Endothelial cell of umbilical vein (primary cell): ENCODE measurements around the gene NELFA. TPM values are rescaled to one million over a fixed set of nuclear protein-coding genes. Genes with fewer than 3 reads are reported as not detected.

ENCODE experiments used
- BruUV-seq: library from RNA; stranded (reverse); fragments of 400-500 nt; replicated peaks from 2 replicates; lab custom pipeline; 2021; lab: Mats Ljungman, UMichigan
- CTCF ChIA-PET: fragments of 300-600, 350-600 bp; sonication (Branson Sonifier 250); formaldehyde crosslinking; loops from one replicate; lab custom pipeline; 2021; ENCODE audit warnings: antibody characterized with exemption, inconsistent platforms; lab: Charles Lee
- POLR2A ChIA-PET: fragments of 300-600, 350-600 bp; sonication (Branson Sonifier 250); formaldehyde crosslinking; loops from one replicate; lab custom pipeline; 2021; ENCODE audit warnings: antibody characterized with exemption, inconsistent platforms; lab: Charles Lee
- DNase-seq: peaks from one replicate; pipeline ENCODE4 v3.0.0-alpha.2; 2011; ENCODE audit warnings: low read depth, low spot score
- FAIRE-seq: peaks from 2 replicates; lab custom pipeline; 2011; peaks lifted over from hg19 to GRCh38; lab: Jason Lieb, UNC
- H2AFZ ChIP-seq: 2 replicates; pipeline ENCODE4 v1.6.0; 2012; ENCODE audit warnings: low read depth, low read length, control low read depth, inconsistent platforms
- H3K27ac ChIP-seq: 2 replicates; pipeline ENCODE4 v1.5.1; 2011; ENCODE audit warnings: low read depth, mild to moderate bottlenecking, control low read depth, low read length, moderate library complexity; ENCODE audit not compliant: insufficient read depth
- H3K27me3 ChIP-seq, 2 experiments: 2 replicates each; pipeline versions ENCODE4 v1.6.0 to v1.6.1; 2011; ENCODE audit warnings: low read length in 2 of 2, mixed read lengths in 1 of 2; ENCODE audit not compliant: control insufficient read depth in 2 of 2, insufficient read depth in 2 of 2
- H3K36me3 ChIP-seq, 2 experiments: 2 replicates in 1 of 2; 3 replicates in 1 of 2; pipeline ENCODE4 v1.5.1; 2011; ENCODE audit warnings: low read length in 2 of 2, mild to moderate bottlenecking in 1 of 2, moderate library complexity in 1 of 2; ENCODE audit not compliant: control insufficient read depth in 2 of 2, insufficient read depth in 2 of 2; ENCODE audit errors: extremely low read depth in 1 of 2
- H3K4me1 ChIP-seq: 3 replicates; pipeline ENCODE4 v1.5.1; 2011; ENCODE audit warnings: mild to moderate bottlenecking, low read length; ENCODE audit not compliant: control insufficient read depth, insufficient read depth; ENCODE audit errors: extremely low read depth
- H3K4me2 ChIP-seq: 2 replicates; pipeline ENCODE4 v1.6.1; 2011; ENCODE audit warnings: low read length, control low read depth, mixed read lengths; ENCODE audit not compliant: insufficient read depth
- H3K4me3 ChIP-seq, 3 experiments: fragments of 200-600 bp in 1 of 3; sonication (generic), shearing (Covaris generic) in 1 of 3; replicated peaks in 1 of 3; 2 replicates each; pipeline ENCODE4 v1.5.1; 2011 to 2016; ENCODE audit warnings: control low read depth in 3 of 3, low read length in 3 of 3, mild to moderate bottlenecking in 2 of 3, inconsistent platforms in 1 of 3, low read depth in 1 of 3, moderate library complexity in 1 of 3; ENCODE audit not compliant: insufficient read depth in 1 of 3
- H3K79me2 ChIP-seq: 2 replicates; pipeline ENCODE4 v1.6.0; 2012; ENCODE audit warnings: low read length, inconsistent platforms; ENCODE audit not compliant: control insufficient read depth, insufficient read depth
- H3K9ac ChIP-seq: replicated peaks from 2 replicates; pipeline ENCODE3; 2011; ENCODE audit warnings: low read length, control low read depth; ENCODE audit not compliant: insufficient read depth; ENCODE audit errors: extremely low read depth
- H3K9me1 ChIP-seq: replicated peaks from 3 replicates; pipeline ENCODE4 v1.6.0; 2011; ENCODE audit warnings: mild to moderate bottlenecking, low read length; ENCODE audit not compliant: control insufficient read depth, insufficient read depth; ENCODE audit errors: extremely low read depth
- H3K9me3 ChIP-seq: replicated peaks from 2 replicates; pipeline ENCODE4 v1.5.1; 2012; ENCODE audit warnings: low read length, inconsistent platforms; ENCODE audit not compliant: control insufficient read depth, insufficient read depth
- H4K20me1 ChIP-seq: replicated peaks from 2 replicates; pipeline ENCODE3; 2011; ENCODE audit warnings: mild to moderate bottlenecking, low read length; ENCODE audit not compliant: control insufficient read depth, insufficient read depth; ENCODE audit errors: extremely low read depth
- CTCF ChIP-seq, 2 donors: IDR thresholded peaks; 1 replicate in 1 of 2; 2 replicates in 1 of 2; pipeline ENCODE4 v1.5.1; 2011; ENCODE audit warnings: low read length in 2 of 2, mild to moderate bottlenecking in 2 of 2, moderate library complexity in 2 of 2, control low read depth in 1 of 2, inconsistent platforms in 1 of 2, low read depth in 1 of 2; ENCODE audit not compliant: insufficient read depth in 1 of 2; ENCODE audit errors: extremely low read depth in 1 of 2
- EZH2 ChIP-seq: IDR thresholded peaks from 2 replicates; pipeline ENCODE4 v1.6.1; 2012; ENCODE audit warnings: borderline replicate concordance, low read depth, mild to moderate bottlenecking, moderate library complexity, low read length, inconsistent platforms; ENCODE audit not compliant: severe bottlenecking
- FOS ChIP-seq: IDR thresholded peaks from 2 replicates; pipeline ENCODE4 v1.6.1; 2011; ENCODE audit warnings: mild to moderate bottlenecking, low read length, moderate library complexity, borderline replicate concordance; ENCODE audit not compliant: insufficient read depth
- GATA2 ChIP-seq: IDR thresholded peaks from 2 replicates; pipeline ENCODE4 v1.7.0; 2011; ENCODE audit warnings: low read depth, mild to moderate bottlenecking, moderate library complexity, mixed read lengths, low read length; ENCODE audit not compliant: insufficient read length, insufficient read depth
- JUN ChIP-seq: IDR thresholded peaks from 2 replicates; pipeline ENCODE4 v1.6.1; 2011; ENCODE audit warnings: borderline replicate concordance, low read depth; ENCODE audit not compliant: insufficient read length, insufficient read depth
- MAX ChIP-seq: IDR thresholded peaks from 2 replicates; pipeline ENCODE4 v1.6.1; 2011; ENCODE audit not compliant: insufficient read depth, insufficient read length
- MYC ChIP-seq: IDR thresholded peaks from one replicate; pipeline ENCODE4 v1.6.1; 2011; ENCODE audit warnings: mild to moderate bottlenecking, low read depth, low read length
- POLR2A ChIP-seq: IDR thresholded peaks from 2 replicates; pipeline ENCODE4 v1.6.1; 2012; ENCODE audit warnings: low read depth, mild to moderate bottlenecking, control low read depth, low read length
- POLR2AphosphoS5 ChIP-seq: IDR thresholded peaks from 2 replicates; pipeline ENCODE4 v1.6.1; 2012; ENCODE audit warnings: low read depth, mild to moderate bottlenecking, control low read depth, low read length, moderate library complexity; ENCODE audit not compliant: insufficient read depth
- dilution Hi-C: fragments of 300-500 bp; cut with MboI; formaldehyde crosslinking; loops from one replicate; pipeline ENCODE4 v1.15.0; 2019; ENCODE audit warnings: low sequenced_read_pairs; ENCODE audit not compliant: extremely low pct_ligation_motif_present
- intact Hi-C: fragments of 100-400 bp; cut with micrococcal nuclease; formaldehyde crosslinking; loops from one replicate; pipeline ENCODE4 v1.10.0; 2022
- polyA plus RNA-seq, 4 experiments: library from polyadenylated mRNA; depleted of rRNA in 3 of 4; stranded (reverse) in 3 of 4; unstranded in 1 of 4; fragments of >200 nt; gene quantifications; 2 replicates each; pipeline versions ENCODE4 v1.2.1 to v1.2.3, GENCODE V29; 2011 to 2012; ENCODE audit warnings: missing spikeins in 1 of 4
- total RNA-seq: library from RNA; stranded (reverse); gene quantifications from 2 replicates; pipeline ENCODE4 v1.2.3, GENCODE V29; 2021

NELFA gene
- total and polyA plus RNA-seq, 2 donors (not counting 3 experiments of a cell fraction or from before 2014, with no cell fraction given): 22.8 to 30.3 TPM

- Histone ChIP-seq H3K79me2 (no peaks in the 10 kb centered on the region), H3K27ac (no peak overlapping the region), H3K4me1 (no peaks in the 10 kb centered on the region), H3K9me3 (no peaks in the 10 kb centered on the region), H3K9me1 (no peaks in the 10 kb centered on the region), H3K36me3 (peaks cover 15 to 47% of the 10 kb centered on the region in 2 experiments), H2AFZ (no peak overlapping the region), H3K9ac (no peak overlapping the region), H3K27me3 (no peaks in the 10 kb centered on the region), H4K20me1 (no peaks in the 10 kb centered on the region), H3K4me2 (no peak overlapping the region), H3K4me3 (no peak overlapping the region)
- ChIA-PET CTCF (interaction anchor here (1.4 kb wide), 1 partner anchor 16 kb away, joined by 3 read pairs; no protein-coding TSS in a partner anchor), POLR2A (no interaction called here)
- BruUV-seq: no TSS peak
- dilution Hi-C loops: no loop called here
- intact Hi-C loops: no loop called here
- DNase-seq: no peak
- no peak for FAIRE-seq
- no peak for TF ChIP-seq POLR2AphosphoS5
- TF ChIP-seq FOS: no peak
- no peak for TF ChIP-seq MAX
- TF ChIP-seq POLR2A: no peak
- TF ChIP-seq CTCF (IDR thresholded peaks at IDR 0.05; ENCODE audit: extremely low read depth in 1 of 2, insufficient read depth in 1 of 2, low read depth in 1 of 2, low read length in 2 of 2): no peak
- no peak for TF ChIP-seq EZH2
- TF ChIP-seq GATA2: no peak
- no peak for TF ChIP-seq MYC
- TF ChIP-seq JUN: no peak
These were observed 47.2 kb downstream of the NELFA start for GRCh38 chr4:1961563-1961962.
